ENCODE measurements around the gene WRNIP1.
A peak's percentile ranks its signal among the peaks of the same experiment; 100 is the strongest.

Gene WRNIP1

GRCh38 chr6:2740581-2740980 is 24.6 kb upstream of the WRNIP1 start:
- TF ChIP-seq CTCF (conservative IDR thresholded peaks at IDR 0.05; ENCODE audit: low read depth, low read length), result no peak
- no peak for DNase-seq (ENCODE audit: low read depth)
- no peak overlapping the region for H3K4me3 ChIP-seq (ENCODE audit: low read depth, low read length)

GRCh38 chr6:2741756-2742155 is 23.4 kb upstream of the WRNIP1 start:
- no peak for TF ChIP-seq CTCF (conservative IDR thresholded peaks at IDR 0.05; ENCODE audit: low read depth, low read length)
- no peak for DNase-seq (ENCODE audit: low read depth)

GRCh38 chr6:2743280-2744208 is 21.6 kb upstream of the WRNIP1 start:
- TF ChIP-seq CTCF (conservative IDR thresholded peaks at IDR 0.05; ENCODE audit: low read depth, low read length), result no peak

More at GRCh38 chr6:2741756-2742155, 23.4 kb upstream of the WRNIP1 start:
- no peak overlapping the region for H3K4me3 ChIP-seq (ENCODE audit: low read depth, low read length)

GRCh38 chr6:2744209-2744771 is 20.9 kb upstream of the WRNIP1 start:
- peak; percentile 53 for DNase-seq (ENCODE audit: low read depth)
- no peak overlapping the region for H3K4me3 ChIP-seq (ENCODE audit: low read depth, low read length)

More at GRCh38 chr6:2743280-2744208, 21.6 kb upstream of the WRNIP1 start:
- no peak for DNase-seq (ENCODE audit: low read depth)
- H3K4me3 ChIP-seq (ENCODE audit: low read depth, low read length), result no peak overlapping the region

GRCh38 chr6:2744778-2745177 is 20.4 kb upstream of the WRNIP1 start:
- DNase-seq (ENCODE audit: low read depth), result no peak
- no peak overlapping the region for H3K4me3 ChIP-seq (ENCODE audit: low read depth, low read length)
- no peak for TF ChIP-seq CTCF (conservative IDR thresholded peaks at IDR 0.05; ENCODE audit: low read depth, low read length)

More at GRCh38 chr6:2744209-2744771, 20.9 kb upstream of the WRNIP1 start:
- peak; percentile 68 for TF ChIP-seq CTCF (conservative IDR thresholded peaks at IDR 0.05; ENCODE audit: low read depth, low read length)

- no peak for DNase-seq (ENCODE audit: low read depth)
- H3K4me3 ChIP-seq (ENCODE audit: low read depth, low read length), result no peak overlapping the region
- no peak for TF ChIP-seq CTCF (conservative IDR thresholded peaks at IDR 0.05; ENCODE audit: low read depth, low read length)
Observed at GRCh38 chr6:2745246-2745645, 19.9 kb upstream of the WRNIP1 start.
